CD4-positive, alpha-beta T cell treated with Interferon alpha-2 for 1 hour (primary cell): Measurements from ENCODE around the gene CYP3A5.
"Not testable (repeated sequence)": the region's sequence is repeated elsewhere in the genome, so short reads cannot be mapped to it uniquely, and the experiment has no call there.

Experiments used
- DNase-seq, 2 donors: peaks; one replicate each; pipeline ENCODE4 v3.0.0-alpha.2; 2020 to 2022

Gene CYP3A5

GRCh38 chr7:99679400-99680191, at the start of gene CYP3A5:
CYP3A5 (minus strand) TSS chr7:99679996; CDS start chr7:99679896, 100 bp downstream.
- no peak for DNase-seq

DNA sequence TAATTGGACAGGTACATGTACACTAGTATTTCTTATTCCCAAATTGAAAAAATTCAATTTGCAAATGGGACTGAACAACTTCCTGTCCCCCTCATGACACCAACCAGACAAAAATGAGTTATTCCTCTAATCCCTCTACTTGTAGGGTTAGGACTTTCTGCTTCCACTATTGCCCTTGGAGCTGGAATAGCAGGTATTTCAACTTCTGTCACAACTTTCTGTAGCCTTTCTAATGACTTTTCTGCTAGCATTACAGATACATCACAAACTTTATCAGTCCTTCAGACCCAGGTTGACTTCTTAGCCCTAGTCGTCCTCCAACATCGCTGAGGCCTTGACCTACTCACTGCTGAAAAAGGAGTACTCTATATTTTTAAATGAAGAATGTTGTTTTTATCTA, 48.8 kb upstream of the CYP3A5 start:
- no peak for DNase-seq

DNA sequence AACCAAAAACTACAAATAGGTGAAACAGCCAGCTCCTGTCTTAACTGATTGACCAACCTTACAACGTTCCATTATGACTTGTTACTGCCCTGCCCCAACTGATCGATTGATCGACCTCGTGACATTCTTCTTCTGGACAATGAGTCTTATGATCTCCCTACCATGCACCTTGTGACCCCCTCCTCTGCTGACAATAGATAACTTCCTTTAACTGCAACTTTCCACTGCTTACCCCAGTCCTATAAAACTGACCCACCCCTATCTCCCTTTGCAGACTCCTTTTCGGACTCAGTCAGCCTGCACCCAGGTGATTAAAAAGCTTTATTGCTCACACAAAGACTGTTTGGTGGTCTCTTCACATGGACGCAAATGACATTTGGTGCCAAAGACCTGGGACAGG, 43.4 kb upstream of the CYP3A5 start:
- not testable (repeated sequence) for DNase-seq

GRCh38 chr7:99720800-99721595, 41.2 kb upstream of the CYP3A5 start:
- DNase-seq = no peak

DNA sequence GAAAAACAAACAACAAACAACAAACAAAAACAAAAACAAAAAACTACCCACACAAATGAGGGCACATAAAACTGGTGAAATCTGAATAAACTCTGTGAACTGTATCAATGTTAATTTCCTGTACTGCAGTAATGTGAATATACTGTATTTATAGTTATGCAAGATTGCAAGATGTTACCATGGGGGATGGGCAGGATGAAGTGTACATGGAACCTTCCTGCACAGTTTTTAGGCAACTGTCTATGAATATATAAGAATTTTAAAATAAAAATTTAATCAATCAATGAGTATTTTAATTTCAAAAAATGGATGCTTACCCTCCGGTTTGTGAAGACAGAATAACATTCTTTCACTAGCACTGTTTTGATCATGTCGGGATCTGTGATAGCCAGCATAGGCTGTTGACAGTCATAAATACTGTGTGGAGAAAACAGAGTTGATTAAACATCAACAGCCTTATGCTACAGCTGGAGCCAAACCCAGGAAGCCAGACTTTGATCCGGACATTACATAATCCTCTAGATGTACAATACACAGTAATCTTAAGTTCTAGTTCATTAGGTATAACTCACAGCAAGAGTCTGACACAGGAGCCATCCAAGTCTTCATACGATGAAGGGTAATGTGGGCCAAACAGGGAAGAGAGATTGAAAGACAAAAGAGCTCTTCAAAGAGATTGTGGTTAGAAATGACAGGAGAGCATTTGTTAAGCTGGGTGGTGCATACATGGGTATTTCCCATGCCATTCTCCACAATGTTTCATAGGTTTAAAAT, 40.4 kb upstream of the CYP3A5 start:
- no peak for DNase-seq

DNA sequence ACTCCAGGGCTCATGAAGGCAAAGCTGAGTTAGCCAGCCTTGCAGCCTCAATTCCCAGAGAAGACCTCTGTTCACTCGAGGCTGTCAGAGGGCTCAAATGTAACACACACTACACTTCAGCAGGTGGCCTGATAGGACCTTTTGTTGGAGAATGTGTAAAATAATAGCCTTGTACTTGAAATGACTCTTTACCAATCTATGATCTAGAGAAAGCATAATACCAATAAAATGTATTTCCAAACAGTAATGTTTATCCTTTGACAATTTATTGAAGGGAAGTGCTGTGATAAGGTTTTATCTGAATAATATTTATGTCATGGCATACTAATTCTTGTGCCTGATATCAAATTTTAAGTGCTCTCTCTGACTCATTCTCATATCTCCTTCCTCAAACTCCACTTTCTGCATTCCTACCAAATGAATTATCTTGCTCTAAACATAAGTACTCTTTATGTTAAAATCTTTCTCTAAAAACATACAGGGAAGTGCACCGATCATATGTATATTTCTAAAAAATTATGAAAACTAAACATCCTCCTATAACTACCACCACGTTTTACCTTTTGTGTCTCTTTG, 34.3 kb upstream of the CYP3A5 start:
- no peak for DNase-seq

GRCh38 chr7:99709838-99710578, 30.2 kb upstream of the CYP3A5 start:
- DNase-seq = no peak

DNA sequence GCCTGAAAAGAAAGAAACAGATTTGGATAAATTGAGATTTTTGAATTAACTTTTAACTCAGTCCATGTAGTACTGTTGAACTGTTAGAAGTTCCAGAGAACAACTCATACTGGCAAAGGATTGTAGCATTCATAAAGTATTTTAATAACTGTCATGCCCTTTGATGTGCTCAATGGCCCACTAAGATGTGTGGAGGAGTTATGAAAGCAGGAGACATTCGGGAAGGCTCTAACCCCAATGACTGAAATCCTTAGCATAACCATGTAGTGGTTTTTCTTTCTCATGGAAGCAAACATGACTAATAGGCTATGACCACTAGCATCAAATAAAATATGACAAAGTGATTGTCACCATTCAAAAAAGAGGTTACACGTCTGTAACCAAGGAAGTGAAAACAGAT, 29.5 kb upstream of the CYP3A5 start:
- no peak for DNase-seq

DNA sequence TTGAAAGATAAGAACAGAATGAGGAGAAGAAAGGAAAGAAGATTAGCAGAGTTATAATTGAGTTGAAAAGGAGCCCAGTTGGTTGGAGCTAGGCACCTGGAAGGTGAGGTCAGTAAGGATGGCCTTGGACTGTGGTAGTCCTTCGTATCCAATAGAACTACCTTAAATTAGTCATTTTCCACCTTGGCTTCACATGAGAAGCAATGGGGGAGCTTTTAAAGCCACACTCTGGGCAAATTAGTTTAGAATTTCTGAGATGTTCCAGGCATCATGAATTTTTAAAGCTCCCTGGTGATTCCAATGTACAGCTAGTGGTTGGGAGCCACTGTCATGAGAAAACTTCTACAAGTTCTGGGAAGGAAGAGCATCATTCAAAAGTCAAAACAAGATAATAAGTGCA, 27.3 kb upstream of the CYP3A5 start:
- no peak for DNase-seq

DNA sequence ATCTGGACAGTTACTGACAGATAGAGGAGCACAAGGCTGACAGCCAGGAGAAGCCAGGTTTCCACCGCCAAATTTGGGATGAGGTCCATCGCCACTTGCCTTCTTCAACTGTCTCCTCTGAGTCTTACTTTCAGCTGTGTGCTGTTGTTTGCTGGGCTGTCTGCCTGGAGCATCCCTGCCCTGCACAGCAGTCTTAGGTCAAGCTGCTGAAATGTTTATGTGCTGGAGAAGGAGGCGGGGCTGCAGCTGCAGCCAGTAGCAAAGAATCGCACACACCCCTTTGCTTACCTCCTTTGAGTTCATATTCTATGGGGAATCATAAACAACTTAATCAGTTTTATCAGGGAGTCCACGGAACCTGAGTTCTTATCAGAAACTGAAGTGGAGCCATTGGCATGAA, 20.1 kb upstream of the CYP3A5 start:
- DNase-seq = no peak

DNA sequence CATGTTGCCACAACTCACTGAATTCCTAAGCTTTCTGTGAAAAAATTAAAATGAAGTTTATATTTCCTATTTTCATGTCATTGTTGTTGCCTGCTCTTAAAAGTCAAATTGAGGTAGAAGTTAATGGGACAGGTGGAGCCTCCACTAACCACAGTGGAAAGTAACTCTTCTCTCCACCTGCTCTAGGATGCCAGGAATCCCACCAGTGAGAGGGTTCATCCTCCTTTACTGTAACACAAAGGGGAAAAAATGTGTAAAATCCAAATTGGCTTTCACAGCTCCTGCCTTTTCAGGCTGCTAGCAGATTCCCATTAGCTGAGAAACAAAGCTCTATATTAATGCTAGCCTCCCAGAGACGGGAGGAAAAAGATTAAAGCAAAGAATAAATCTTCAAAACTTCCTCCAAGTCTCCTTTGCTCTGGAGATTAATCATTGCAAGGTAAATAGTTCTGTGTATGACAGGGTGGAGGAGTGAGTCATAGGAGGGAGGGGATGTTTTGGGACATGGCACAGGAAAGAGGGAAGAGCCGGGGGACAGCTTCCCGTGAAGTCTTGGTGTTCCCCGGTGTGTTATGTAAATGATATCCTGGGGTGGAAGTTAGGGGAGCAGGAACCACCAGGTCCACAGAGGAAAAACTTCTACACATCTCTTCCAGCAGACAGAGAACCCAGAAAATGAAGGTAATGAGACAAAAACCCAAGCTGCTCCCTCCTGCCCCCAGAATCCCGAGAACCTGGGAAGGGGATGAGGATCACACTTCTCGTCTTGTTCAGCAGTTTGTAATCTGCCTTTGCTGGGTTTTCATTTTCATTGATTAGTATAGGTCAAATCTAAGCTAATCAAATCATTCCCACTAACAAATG, 19.3 kb upstream of the CYP3A5 start:
- not testable (repeated sequence) for DNase-seq

DNA sequence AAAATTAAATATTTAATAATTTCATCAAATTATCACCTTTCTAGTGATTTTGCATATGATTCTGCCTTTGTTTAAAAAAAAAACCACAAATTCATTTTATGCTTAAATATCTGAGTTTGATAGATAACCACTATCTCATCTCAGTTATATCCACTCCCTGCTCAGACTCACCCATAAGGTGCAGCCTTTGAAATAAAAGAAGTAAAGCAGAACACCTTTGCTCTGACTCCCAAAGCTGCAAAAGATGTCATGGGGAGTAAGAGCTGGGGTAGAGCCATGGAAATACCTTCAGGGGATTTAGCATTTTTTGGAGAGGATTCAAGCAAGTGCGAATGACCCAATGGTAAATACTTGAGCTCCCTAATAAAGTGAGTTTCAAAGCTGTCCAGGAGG, 15.1 kb upstream of the CYP3A5 start:
- no peak for DNase-seq

GRCh38 chr7:99694201-99694911, 14.6 kb upstream of the CYP3A5 start:
- no peak for DNase-seq

DNA sequence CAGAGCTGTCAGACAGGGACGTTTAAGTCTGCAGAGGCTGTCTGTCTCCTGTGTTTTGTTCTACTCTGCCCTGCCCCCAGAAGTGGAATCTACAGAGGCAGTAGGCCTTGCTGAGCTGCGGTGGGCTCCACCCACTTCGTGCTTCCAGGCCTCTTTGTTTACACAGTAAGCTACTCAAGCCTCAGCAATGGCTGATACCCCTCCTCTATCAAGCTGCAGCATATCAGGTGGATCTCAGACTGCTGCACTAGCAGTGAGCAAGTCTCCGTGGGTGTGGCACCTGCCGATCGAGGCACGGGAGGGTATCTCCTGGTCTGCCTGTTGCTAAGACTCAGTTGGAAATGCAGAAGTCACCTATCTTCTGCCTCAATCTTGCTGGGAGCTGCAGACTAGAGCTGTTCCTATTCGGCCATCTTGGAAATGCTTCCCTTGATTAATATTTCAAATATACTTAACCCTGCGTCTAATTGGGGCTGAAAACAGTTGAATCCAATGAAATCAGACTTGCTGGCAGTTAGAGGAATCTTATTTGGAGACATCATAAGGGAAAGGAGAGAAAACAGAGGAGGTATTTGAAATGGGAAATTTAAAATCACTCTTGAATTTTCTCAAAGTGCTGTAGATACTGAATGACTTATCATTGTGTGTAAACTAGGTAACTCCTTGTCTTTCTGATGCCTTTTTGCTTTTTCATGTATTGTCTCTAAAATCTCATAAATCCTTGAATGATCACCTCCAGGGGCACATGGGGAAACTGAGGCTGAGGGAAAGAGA, 13.8 kb upstream of the CYP3A5 start:
- no peak for DNase-seq

DNA sequence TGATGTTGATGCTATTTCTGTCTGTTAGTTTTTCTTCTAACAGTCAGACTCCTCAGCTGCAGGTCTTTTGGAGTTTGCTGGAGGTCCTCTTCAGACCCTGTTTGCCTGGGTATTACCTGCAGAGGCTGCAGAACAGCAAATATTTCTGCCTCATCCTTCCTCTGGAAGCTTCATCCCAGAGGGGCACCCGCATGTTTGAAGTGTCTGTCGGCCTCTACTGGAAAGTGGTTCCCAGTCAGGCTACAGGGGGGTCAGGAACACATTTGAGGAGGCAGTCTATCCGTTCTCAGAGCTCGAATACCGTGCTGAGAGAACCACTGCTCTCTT, 13.3 kb upstream of the CYP3A5 start:
- no peak for DNase-seq

- not testable (repeated sequence) for DNase-seq
These were observed 12.8 kb upstream of the CYP3A5 start for GRCh38 chr7:99692563-99692962.

- not testable (repeated sequence) for DNase-seq
These were observed 11.9 kb upstream of the CYP3A5 start for GRCh38 chr7:99691658-99692057.

DNA sequence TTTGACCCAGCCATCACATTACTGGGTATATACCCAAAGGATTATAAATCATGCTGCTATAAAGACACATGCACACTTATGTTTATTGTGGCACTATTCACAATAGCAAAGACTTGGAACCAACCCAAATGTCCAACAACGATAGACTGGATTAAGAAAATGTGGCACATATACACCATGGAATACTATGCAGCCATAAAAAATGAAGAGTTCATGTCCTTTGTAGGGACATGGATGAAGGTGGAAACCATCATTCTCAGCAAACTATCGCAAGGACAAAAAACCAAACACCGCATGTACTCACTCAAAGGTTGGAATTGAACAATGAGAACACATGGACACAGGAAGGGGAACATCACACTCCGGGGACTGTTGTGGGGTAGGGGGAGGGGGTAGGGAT, 11.1 kb upstream of the CYP3A5 start:
- not testable (repeated sequence) for DNase-seq

- not testable (repeated sequence) for DNase-seq
These were observed 6.2 kb upstream of the CYP3A5 start for GRCh38 chr7:99685871-99686608.
